Measurements from ENCODE around the gene NPC2.

Gene NPC2

DNA sequence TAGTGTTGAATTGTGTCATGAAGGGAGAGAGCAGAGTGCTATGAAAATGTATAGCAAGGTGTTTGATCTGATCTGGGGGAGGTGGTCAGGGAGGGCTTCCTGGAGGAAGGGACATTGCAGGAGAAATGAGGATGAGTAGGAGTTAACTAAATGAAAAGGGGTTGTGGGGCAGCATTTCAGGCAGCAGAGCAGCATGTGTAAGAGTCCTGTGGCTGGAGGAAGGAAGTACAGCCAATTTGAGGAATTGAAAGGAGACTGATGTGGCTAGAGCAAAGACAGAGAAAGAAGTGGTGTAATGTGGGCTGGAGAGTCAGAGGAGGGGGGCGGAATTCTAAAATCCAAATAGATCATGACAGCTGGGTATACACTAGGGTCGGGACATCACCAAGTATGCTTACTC is 20.5 kb downstream of the NPC2 start:
- WGBS, 2 experiments, result 91 to 96% methylated on average over 2 of the region's 2 CpGs

DNA sequence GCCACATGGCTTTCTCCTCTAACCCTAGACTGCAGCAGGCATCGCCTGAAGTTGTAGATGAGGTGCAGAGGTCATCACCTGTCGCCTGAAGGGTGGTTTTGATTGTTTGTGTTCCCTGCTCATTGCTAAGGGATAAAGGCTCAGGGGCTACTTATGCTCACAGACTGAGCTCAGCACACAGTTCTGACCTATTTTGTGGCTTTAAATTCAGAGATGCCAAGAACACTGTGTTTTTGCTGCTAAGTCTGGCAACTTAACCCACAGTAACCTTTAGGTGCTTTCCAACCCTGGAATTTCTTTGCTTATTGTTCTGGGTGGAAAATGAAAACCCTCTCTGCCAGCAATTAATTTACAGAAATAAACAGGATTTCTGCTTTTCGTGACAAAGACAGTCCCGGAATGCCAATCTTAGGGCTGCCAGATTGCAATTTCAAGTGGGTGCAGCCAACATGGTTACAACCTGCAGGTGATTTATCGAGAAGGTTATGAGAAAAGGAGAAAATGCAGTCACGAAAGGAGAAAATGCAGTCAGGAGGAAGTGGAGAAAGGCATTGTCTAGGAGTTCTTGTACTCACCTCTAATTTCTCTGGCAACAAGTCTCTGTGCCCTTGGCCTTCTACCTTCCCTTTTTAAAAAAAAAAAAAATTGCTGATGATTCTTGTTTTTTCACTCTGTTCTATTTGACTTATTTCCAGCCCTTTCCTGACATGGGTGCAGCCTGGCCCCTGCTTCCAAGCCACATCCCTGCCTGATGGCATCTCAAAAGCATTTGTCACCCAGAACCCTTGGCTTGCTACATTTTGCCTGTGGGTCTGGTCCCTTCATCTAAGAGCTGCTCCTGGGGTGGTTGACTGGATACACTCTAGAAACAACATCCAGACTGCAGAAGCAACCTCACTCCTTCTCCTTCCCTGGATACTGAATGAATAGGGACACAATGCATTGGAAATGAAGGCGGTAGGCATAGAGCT is 23.3 kb downstream of the NPC2 start:
- Histone ChIP-seq H3K27ac (ENCODE audit: insufficient read depth, low read depth, low read length, poor library complexity, severe bottlenecking) (no peak overlapping the region), H3K9me3 (ENCODE audit: control insufficient read depth, low read length) (no peaks in the 10 kb centered on the region)
- whole genome bisulfite sequencing, 2 experiments, result 95 to 97% methylated on average over 7 of the region's 7 CpGs

More for the DNA sequence above, 20.5 kb downstream of the NPC2 start:
- H3K9me3 ChIP-seq (ENCODE audit: control insufficient read depth, low read length), result no peaks in the 10 kb centered on the region
- H3K27ac ChIP-seq (ENCODE audit: insufficient read depth, low read depth, low read length, poor library complexity, severe bottlenecking), result no peak overlapping the region
- no peaks in the 10 kb centered on the region for H3K36me3 ChIP-seq (ENCODE audit: control insufficient read depth, insufficient read depth, low read length)
- peaks cover 13% of the 10 kb centered on the region for H3K4me1 ChIP-seq (ENCODE audit: control insufficient read depth, insufficient read depth, low read length)
- no peak overlapping the region for H3K4me3 ChIP-seq (ENCODE audit: insufficient read depth, low read depth, low read length)
- no peaks in the 10 kb centered on the region for H3K27me3 ChIP-seq (ENCODE audit: control insufficient read depth, insufficient read depth, low read length, poor library complexity, severe bottlenecking)

DNA sequence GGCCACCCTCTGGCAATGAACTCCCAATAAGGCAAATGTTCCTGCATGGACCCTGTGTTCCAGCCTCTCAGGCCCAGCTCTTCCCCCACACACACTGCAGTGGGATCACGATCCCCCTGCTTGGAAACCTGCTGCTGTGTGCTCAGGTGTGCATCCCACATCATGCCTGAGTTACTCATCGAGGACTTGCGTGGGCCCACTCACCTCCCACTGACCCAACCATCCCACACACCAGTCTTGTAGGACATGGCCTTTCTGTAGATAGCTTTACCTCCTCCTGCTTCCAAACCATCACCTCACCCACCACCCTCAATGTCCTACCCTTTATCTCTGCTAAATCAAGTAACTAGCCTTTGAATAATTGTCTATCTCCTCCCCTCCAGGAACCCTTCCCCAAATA is 24.6 kb downstream of the NPC2 start:
- WGBS, 2 experiments, result 89 to 95% methylated on average over 3 of the region's 3 CpGs
- Histone ChIP-seq H3K4me3 (ENCODE audit: insufficient read depth, low read depth, low read length) (no peak overlapping the region), H3K27ac (ENCODE audit: insufficient read depth, low read depth, low read length, poor library complexity, severe bottlenecking) (no peak overlapping the region), H3K36me3 (ENCODE audit: control insufficient read depth, insufficient read depth, low read length) (no peaks in the 10 kb centered on the region), H3K27me3 (ENCODE audit: control insufficient read depth, insufficient read depth, low read length, poor library complexity, severe bottlenecking) (no peaks in the 10 kb centered on the region), H3K4me1 (ENCODE audit: control insufficient read depth, insufficient read depth, low read length) (no peaks in the 10 kb centered on the region), H3K9me3 (ENCODE audit: control insufficient read depth, low read length) (no peaks in the 10 kb centered on the region)

More for the DNA sequence above, 23.3 kb downstream of the NPC2 start:
- Histone ChIP-seq H3K4me1 (ENCODE audit: control insufficient read depth, insufficient read depth, low read length) (no peaks in the 10 kb centered on the region), H3K36me3 (ENCODE audit: control insufficient read depth, insufficient read depth, low read length) (no peaks in the 10 kb centered on the region), H3K4me3 (ENCODE audit: insufficient read depth, low read depth, low read length) (no peak overlapping the region), H3K27me3 (ENCODE audit: control insufficient read depth, insufficient read depth, low read length, poor library complexity, severe bottlenecking) (no peaks in the 10 kb centered on the region)

DNA sequence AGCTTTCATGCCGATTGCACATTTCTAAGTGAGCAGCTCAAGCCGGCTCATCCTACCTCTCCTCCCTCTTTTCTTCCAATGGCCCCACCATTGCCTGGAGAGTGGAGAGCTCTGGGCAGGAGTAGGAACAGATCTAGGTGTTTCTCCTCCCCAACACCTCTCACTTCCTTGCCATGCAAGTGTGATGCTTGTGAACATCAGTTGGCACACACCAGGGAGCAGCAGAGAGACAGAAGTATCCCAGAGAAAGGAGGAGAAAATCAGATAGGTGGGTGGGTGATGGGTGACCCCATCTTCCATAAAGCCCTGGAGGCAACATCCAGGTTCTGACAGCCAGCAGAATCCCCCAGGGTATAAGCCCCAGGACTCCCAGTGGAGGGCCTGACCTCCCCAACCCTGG is 27.8 kb downstream of the NPC2 start:
- H3K4me3 ChIP-seq (ENCODE audit: insufficient read depth, low read depth, low read length), result no peak overlapping the region
- no peaks in the 10 kb centered on the region for H3K27me3 ChIP-seq (ENCODE audit: control insufficient read depth, insufficient read depth, low read length, poor library complexity, severe bottlenecking)
- no peak overlapping the region for H3K27ac ChIP-seq (ENCODE audit: insufficient read depth, low read depth, low read length, poor library complexity, severe bottlenecking)
- WGBS, 2 experiments, result 89 to 94% methylated on average over 2 of the region's 2 CpGs
- no peaks in the 10 kb centered on the region for H3K9me3 ChIP-seq (ENCODE audit: control insufficient read depth, low read length)
- H3K36me3 ChIP-seq (ENCODE audit: control insufficient read depth, insufficient read depth, low read length), result no peaks in the 10 kb centered on the region
- H3K4me1 ChIP-seq (ENCODE audit: control insufficient read depth, insufficient read depth, low read length), result no peaks in the 10 kb centered on the region

DNA sequence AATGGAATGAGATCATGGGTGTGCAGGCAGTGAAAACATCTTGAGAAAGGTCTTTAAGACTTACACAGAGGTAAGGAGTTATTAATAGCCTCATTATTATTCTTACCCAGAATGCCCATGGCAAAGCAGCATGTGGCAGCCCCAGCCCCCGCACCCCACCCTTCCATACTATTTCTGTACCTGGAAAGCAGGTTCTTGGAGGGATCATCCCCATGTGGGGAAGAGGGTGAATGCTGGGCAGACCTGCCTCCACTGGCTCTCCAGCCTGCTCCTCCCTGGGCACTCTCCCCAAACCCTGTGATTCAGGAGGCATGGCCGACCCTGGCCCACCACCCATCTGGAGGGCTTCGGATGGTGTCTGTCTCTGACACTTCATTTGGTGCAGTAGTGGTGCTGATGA is 28.3 kb downstream of the NPC2 start:
- H3K4me3 ChIP-seq (ENCODE audit: insufficient read depth, low read depth, low read length), result no peak overlapping the region
- no peaks in the 10 kb centered on the region for H3K9me3 ChIP-seq (ENCODE audit: control insufficient read depth, low read length)
- H3K27me3 ChIP-seq (ENCODE audit: control insufficient read depth, insufficient read depth, low read length, poor library complexity, severe bottlenecking), result no peaks in the 10 kb centered on the region
- no peaks in the 10 kb centered on the region for H3K36me3 ChIP-seq (ENCODE audit: control insufficient read depth, insufficient read depth, low read length)
- H3K4me1 ChIP-seq (ENCODE audit: control insufficient read depth, insufficient read depth, low read length), result no peaks in the 10 kb centered on the region
- WGBS, 2 experiments, result 96 to 97% methylated on average over 3 of the region's 3 CpGs
- no peak overlapping the region for H3K27ac ChIP-seq (ENCODE audit: insufficient read depth, low read depth, low read length, poor library complexity, severe bottlenecking)

DNA sequence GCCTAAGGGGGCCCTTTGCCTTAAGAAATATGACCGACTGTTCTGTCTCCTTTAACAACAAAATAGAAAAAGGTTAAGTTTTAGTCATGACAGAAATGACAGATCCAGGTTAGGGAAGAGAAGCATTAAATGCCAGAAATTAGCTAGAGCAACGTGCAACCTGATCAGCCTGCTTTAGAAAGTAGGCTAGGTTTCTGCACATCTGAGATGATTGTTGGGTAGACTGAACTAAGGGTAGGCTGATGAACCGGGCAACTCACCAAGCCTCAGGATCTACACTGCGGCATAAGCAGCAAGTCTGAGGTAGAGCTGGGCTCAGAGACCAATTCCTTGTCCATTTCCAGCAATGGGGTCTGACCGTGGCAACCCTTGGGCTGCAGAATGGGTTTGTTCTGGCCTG is 29.4 kb downstream of the NPC2 start:
- H3K4me3 ChIP-seq (ENCODE audit: insufficient read depth, low read depth, low read length), result no peak overlapping the region
- no peaks in the 10 kb centered on the region for H3K36me3 ChIP-seq (ENCODE audit: control insufficient read depth, insufficient read depth, low read length)
- H3K27me3 ChIP-seq (ENCODE audit: control insufficient read depth, insufficient read depth, low read length, poor library complexity, severe bottlenecking), result no peaks in the 10 kb centered on the region
- no peak overlapping the region for H3K27ac ChIP-seq (ENCODE audit: insufficient read depth, low read depth, low read length, poor library complexity, severe bottlenecking)
- H3K4me1 ChIP-seq (ENCODE audit: control insufficient read depth, insufficient read depth, low read length), result no peaks in the 10 kb centered on the region
- H3K9me3 ChIP-seq (ENCODE audit: control insufficient read depth, low read length), result no peaks in the 10 kb centered on the region
- WGBS, 2 experiments, result 92 to 96% methylated on average over 5 of the region's 5 CpGs

DNA sequence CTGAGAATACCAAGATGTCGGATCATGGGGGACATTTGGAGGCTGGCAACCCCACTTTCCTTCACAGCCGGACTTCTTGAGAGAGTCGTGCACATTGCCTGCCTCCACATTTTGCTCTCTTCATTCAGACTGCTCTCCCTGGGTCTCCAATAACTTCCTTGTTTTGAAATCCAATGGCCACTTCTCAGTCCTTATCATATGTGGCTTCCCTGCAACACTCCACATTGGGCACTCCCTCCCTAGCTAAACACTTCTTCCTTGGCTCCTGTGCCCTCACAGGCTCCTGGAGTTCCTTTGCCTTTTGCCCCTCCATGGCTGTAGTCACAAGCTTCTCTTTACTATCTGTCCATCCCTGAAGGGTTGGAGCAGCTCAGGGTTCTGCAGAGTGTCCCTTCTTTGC is 30.1 kb downstream of the NPC2 start:
- Histone ChIP-seq H3K36me3 (ENCODE audit: control insufficient read depth, insufficient read depth, low read length) (no peaks in the 10 kb centered on the region), H3K27me3 (ENCODE audit: control insufficient read depth, insufficient read depth, low read length, poor library complexity, severe bottlenecking) (no peaks in the 10 kb centered on the region), H3K27ac (ENCODE audit: insufficient read depth, low read depth, low read length, poor library complexity, severe bottlenecking) (no peak overlapping the region), H3K4me1 (ENCODE audit: control insufficient read depth, insufficient read depth, low read length) (no peaks in the 10 kb centered on the region), H3K9me3 (ENCODE audit: control insufficient read depth, low read length) (no peaks in the 10 kb centered on the region), H3K4me3 (ENCODE audit: insufficient read depth, low read depth, low read length) (no peak overlapping the region)
- WGBS, 2 experiments, result 92 to 97% methylated on average over 3 of the region's 3 CpGs

DNA sequence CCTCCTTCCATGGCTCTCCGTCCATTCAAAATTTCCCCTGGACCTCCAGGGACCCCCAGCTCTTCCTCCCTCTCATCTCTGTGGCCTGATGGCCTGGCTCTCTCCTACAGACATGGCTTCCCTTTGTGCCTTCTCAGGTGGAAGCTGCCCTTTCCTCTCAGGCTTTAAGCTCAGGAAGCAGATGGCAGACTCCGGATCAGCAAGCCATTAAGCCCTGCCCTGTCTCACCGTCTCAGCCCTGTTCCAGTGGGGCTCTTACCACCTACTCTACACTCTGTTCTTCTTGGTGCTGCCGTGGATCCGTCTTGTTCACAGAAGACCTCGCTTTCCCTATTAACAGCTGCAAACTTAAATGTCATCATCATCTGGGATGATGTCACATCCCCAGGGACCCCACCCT is 33.1 kb downstream of the NPC2 start:
- WGBS, 2 experiments, result 95 to 96% methylated on average over 6 of the region's 6 CpGs
- Histone ChIP-seq H3K27me3 (ENCODE audit: control insufficient read depth, insufficient read depth, low read length, poor library complexity, severe bottlenecking) (no peaks in the 10 kb centered on the region), H3K27ac (ENCODE audit: insufficient read depth, low read depth, low read length, poor library complexity, severe bottlenecking) (no peak overlapping the region)

DNA sequence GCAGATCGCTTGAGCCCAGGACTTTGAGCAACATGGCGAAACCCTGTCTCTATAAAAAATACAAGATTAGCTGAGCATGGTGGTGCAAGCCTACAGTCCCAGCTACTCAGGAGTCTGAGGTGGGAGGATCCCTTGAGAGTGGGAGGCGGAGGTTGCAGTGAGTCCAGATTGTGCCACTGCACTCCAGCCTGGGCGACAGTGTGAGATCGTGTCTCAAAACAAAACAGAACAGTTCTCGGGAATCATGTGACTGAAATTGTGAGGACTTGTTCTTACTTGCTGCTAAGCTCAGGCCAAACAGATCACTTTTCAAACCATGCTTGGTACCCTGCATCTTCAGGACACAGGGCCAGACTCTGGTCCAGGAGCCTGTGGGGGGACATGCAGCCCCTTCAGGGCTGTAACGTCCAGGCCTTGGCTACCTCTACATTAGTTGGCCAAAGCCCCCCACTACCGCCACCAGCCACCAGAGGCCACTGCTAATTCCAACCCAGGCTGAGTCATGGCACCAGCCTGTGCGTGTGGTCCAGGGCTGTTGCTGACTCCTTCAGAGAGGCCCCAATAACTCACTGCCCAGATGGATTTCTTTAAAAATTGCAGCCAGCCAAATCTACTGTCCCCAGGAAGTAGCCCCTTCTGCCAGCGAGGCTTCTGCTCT is 33.7 kb downstream of the NPC2 start:
- WGBS, 2 experiments, result 81 to 82% methylated on average over 10 of the region's 10 CpGs
- peaks cover 8% of the 10 kb centered on the region for H3K4me1 ChIP-seq (ENCODE audit: control insufficient read depth, insufficient read depth, low read length)
- no peaks in the 10 kb centered on the region for H3K9me3 ChIP-seq (ENCODE audit: control insufficient read depth, low read length)
- H3K27ac ChIP-seq (ENCODE audit: insufficient read depth, low read depth, low read length, poor library complexity, severe bottlenecking), result no peak overlapping the region
- no peaks in the 10 kb centered on the region for H3K27me3 ChIP-seq (ENCODE audit: control insufficient read depth, insufficient read depth, low read length, poor library complexity, severe bottlenecking)
- H3K4me3 ChIP-seq (ENCODE audit: insufficient read depth, low read depth, low read length), result no peak overlapping the region
- no peaks in the 10 kb centered on the region for H3K36me3 ChIP-seq (ENCODE audit: control insufficient read depth, insufficient read depth, low read length)

More for the DNA sequence above, 33.1 kb downstream of the NPC2 start:
- Histone ChIP-seq H3K9me3 (ENCODE audit: control insufficient read depth, low read length) (no peaks in the 10 kb centered on the region), H3K36me3 (ENCODE audit: control insufficient read depth, insufficient read depth, low read length) (no peaks in the 10 kb centered on the region), H3K4me1 (ENCODE audit: control insufficient read depth, insufficient read depth, low read length) (peaks cover 8% of the 10 kb centered on the region), H3K4me3 (ENCODE audit: insufficient read depth, low read depth, low read length) (no peak overlapping the region)

DNA sequence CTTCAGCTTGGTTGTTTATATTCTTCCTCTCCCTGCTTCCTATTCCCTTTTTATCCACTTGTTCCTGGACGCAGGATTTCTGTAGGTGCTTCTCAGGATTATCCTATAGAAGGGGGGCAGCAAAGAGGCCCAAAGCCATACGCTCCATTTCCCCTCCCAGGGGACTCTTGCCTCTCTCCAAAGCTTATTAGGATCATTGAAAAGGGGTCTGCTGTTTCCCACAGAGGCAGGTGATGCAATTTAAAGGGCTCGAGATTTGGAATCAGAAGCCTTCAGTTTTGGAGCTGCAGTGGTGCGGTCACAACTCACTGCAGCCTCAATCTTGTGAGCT is 35.6 kb downstream of the NPC2 start:
- H3K4me1 ChIP-seq (ENCODE audit: control insufficient read depth, insufficient read depth, low read length), result peaks cover 8% of the 10 kb centered on the region
- H3K4me3 ChIP-seq (ENCODE audit: insufficient read depth, low read depth, low read length), result no peak overlapping the region
- 74% methylated on average over 4 of the region's 4 CpGs for WGBS, 2 experiments
- no peaks in the 10 kb centered on the region for H3K36me3 ChIP-seq (ENCODE audit: control insufficient read depth, insufficient read depth, low read length)
- H3K27me3 ChIP-seq (ENCODE audit: control insufficient read depth, insufficient read depth, low read length, poor library complexity, severe bottlenecking), result no peaks in the 10 kb centered on the region
- no peak overlapping the region for H3K27ac ChIP-seq (ENCODE audit: insufficient read depth, low read depth, low read length, poor library complexity, severe bottlenecking)
- H3K9me3 ChIP-seq (ENCODE audit: control insufficient read depth, low read length), result no peaks in the 10 kb centered on the region

Data from ectodermal cell (in vitro differentiated cells).